Measurements from ENCODE around the gene LIPF. TPM values are rescaled to one million over a fixed set of nuclear protein-coding genes. Genes with fewer than 3 reads are reported as not detected.

The LIPF gene
- polyA plus RNA-seq, 2 donors = 3.0 to 20.8 TPM

DNA sequence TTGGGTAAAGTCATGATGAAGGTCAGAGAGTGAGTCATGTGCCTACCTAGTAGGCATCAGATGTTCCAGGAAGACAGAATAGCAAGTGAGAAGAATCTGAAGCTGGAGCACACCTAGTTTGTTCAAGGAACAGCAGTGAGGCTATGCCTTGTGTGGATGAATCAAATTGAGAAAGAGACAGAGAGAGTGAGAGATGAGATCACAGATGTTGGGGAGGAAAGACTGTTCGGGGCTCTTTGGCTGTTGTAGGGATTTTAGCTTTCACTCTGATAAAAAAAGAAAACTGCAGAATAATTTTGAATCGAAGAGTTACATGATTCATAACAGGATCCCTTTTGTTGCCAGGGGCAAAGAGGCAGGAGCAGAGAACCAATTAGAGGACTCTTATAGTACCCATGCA is 6.3 kb downstream of the LIPF start:
- no peaks in the 10 kb centered on the region for H3K9me3 ChIP-seq (ENCODE audit: control insufficient read depth in 2 of 2, insufficient read depth in 1 of 2, low read depth in 1 of 2, low read length in 1 of 2)
- no peaks in the 10 kb centered on the region for H3K4me1 ChIP-seq (ENCODE audit: control insufficient read depth in 2 of 2, insufficient read depth in 2 of 2, low read length in 1 of 2)
- no peak overlapping the region for H3K4me3 ChIP-seq (ENCODE audit: low read depth in 1 of 2, low read length in 2 of 2)
- H3K27me3 ChIP-seq (ENCODE audit: control insufficient read depth in 1 of 2, insufficient read depth in 2 of 2, low read length in 2 of 2) = no peaks in the 10 kb centered on the region
- 48 to 61% methylated on average over 2 of the region's 2 CpGs for WGBS, 2 donors
- no peak overlapping the region for H3K27ac ChIP-seq (ENCODE audit: low read depth in 2 of 2, low read length in 1 of 2)
- H3K36me3 ChIP-seq (ENCODE audit: control insufficient read depth in 2 of 2, insufficient read depth in 2 of 2, low read length in 1 of 2) = no peaks in the 10 kb centered on the region

DNA sequence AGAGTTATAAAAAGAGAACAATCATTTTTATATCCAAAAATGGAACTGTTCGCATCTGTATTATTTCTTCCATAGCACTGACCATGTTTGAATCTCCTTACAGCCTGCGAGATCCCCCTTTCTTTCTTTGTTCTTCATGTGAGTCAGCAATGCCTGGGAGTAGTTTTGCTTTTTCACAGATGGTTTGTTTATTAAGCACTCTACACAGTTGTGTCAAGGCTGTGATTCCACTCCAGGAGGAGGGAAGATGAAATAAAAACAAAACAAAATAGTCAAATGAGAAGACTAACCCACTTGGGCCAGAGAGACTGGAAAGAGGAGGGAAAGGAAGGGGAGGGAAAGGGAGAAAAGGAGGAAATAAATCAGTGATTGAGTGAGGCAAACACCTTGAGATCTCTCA is 7.8 kb downstream of the LIPF start:
- no peaks in the 10 kb centered on the region for H3K27me3 ChIP-seq (ENCODE audit: control insufficient read depth in 1 of 2, insufficient read depth in 2 of 2, low read length in 2 of 2)
- H3K4me3 ChIP-seq (ENCODE audit: low read depth in 1 of 2, low read length in 2 of 2) = no peak overlapping the region
- H3K27ac ChIP-seq (ENCODE audit: low read depth in 2 of 2, low read length in 1 of 2) = no peak overlapping the region
- WGBS, 2 donors = 77 to 79% methylated on average over 2 of the region's 2 CpGs
- H3K9me3 ChIP-seq (ENCODE audit: control insufficient read depth in 2 of 2, insufficient read depth in 1 of 2, low read depth in 1 of 2, low read length in 1 of 2) = no peaks in the 10 kb centered on the region
- H3K36me3 ChIP-seq (ENCODE audit: control insufficient read depth in 2 of 2, insufficient read depth in 2 of 2, low read length in 1 of 2) = no peaks in the 10 kb centered on the region
- no peaks in the 10 kb centered on the region for H3K4me1 ChIP-seq (ENCODE audit: control insufficient read depth in 2 of 2, insufficient read depth in 2 of 2, low read length in 1 of 2)

GRCh38 chr10:88676283-88677060 is 12.2 kb downstream of the LIPF start:
- Histone ChIP-seq H3K4me3 (ENCODE audit: low read depth in 1 of 2, low read length in 2 of 2) (no peak overlapping the region), H3K4me1 (ENCODE audit: control insufficient read depth in 2 of 2, insufficient read depth in 2 of 2, low read length in 1 of 2) (no peaks in the 10 kb centered on the region), H3K36me3 (ENCODE audit: control insufficient read depth in 2 of 2, insufficient read depth in 2 of 2, low read length in 1 of 2) (no peaks in the 10 kb centered on the region), H3K9me3 (ENCODE audit: control insufficient read depth in 2 of 2, insufficient read depth in 1 of 2, low read depth in 1 of 2, low read length in 1 of 2) (no peaks in the 10 kb centered on the region), H3K27me3 (ENCODE audit: control insufficient read depth in 1 of 2, insufficient read depth in 2 of 2, low read length in 2 of 2) (no peaks in the 10 kb centered on the region), H3K27ac (ENCODE audit: low read depth in 2 of 2, low read length in 1 of 2) (no peak overlapping the region)
- 65 to 82% methylated on average over 4 of the region's 4 CpGs for WGBS, 2 donors

GRCh38 chr10:88680958-88681357 is 16.7 kb downstream of the LIPF start:
- Histone ChIP-seq H3K27me3 (ENCODE audit: control insufficient read depth in 1 of 2, insufficient read depth in 2 of 2, low read length in 2 of 2) (no peaks in the 10 kb centered on the region), H3K9me3 (ENCODE audit: control insufficient read depth in 2 of 2, insufficient read depth in 1 of 2, low read depth in 1 of 2, low read length in 1 of 2) (no peaks in the 10 kb centered on the region), H3K4me1 (ENCODE audit: control insufficient read depth in 2 of 2, insufficient read depth in 2 of 2, low read length in 1 of 2) (no peaks in the 10 kb centered on the region), H3K4me3 (ENCODE audit: low read depth in 1 of 2, low read length in 2 of 2) (no peak overlapping the region), H3K27ac (ENCODE audit: low read depth in 2 of 2, low read length in 1 of 2) (no peak overlapping the region), H3K36me3 (ENCODE audit: control insufficient read depth in 2 of 2, insufficient read depth in 2 of 2, low read length in 1 of 2) (no peaks in the 10 kb centered on the region)
- 87 to 90% methylated on average over 4 of the region's 4 CpGs for WGBS, 2 donors

GRCh38 chr10:88682491-88682890 is 18.2 kb downstream of the LIPF start:
- 87 to 88% methylated on average over 4 of the region's 4 CpGs for WGBS, 2 donors
- Histone ChIP-seq H3K36me3 (ENCODE audit: control insufficient read depth in 2 of 2, insufficient read depth in 2 of 2, low read length in 1 of 2) (no peaks in the 10 kb centered on the region), H3K27ac (ENCODE audit: low read depth in 2 of 2, low read length in 1 of 2) (no peak overlapping the region), H3K4me1 (ENCODE audit: control insufficient read depth in 2 of 2, insufficient read depth in 2 of 2, low read length in 1 of 2) (no peaks in the 10 kb centered on the region), H3K9me3 (ENCODE audit: control insufficient read depth in 2 of 2, insufficient read depth in 1 of 2, low read depth in 1 of 2, low read length in 1 of 2) (no peaks in the 10 kb centered on the region), H3K4me3 (ENCODE audit: low read depth in 1 of 2, low read length in 2 of 2) (no peak overlapping the region), H3K27me3 (ENCODE audit: control insufficient read depth in 1 of 2, insufficient read depth in 2 of 2, low read length in 2 of 2) (no peaks in the 10 kb centered on the region)

- no peaks in the 10 kb centered on the region for H3K4me1 ChIP-seq (ENCODE audit: control insufficient read depth in 2 of 2, insufficient read depth in 2 of 2, low read length in 1 of 2)
- H3K9me3 ChIP-seq (ENCODE audit: control insufficient read depth in 2 of 2, insufficient read depth in 1 of 2, low read depth in 1 of 2, low read length in 1 of 2) = no peaks in the 10 kb centered on the region
- H3K27ac ChIP-seq (ENCODE audit: low read depth in 2 of 2, low read length in 1 of 2) = no peak overlapping the region
- H3K4me3 ChIP-seq (ENCODE audit: low read depth in 1 of 2, low read length in 2 of 2) = no peak overlapping the region
- no peaks in the 10 kb centered on the region for H3K36me3 ChIP-seq (ENCODE audit: control insufficient read depth in 2 of 2, insufficient read depth in 2 of 2, low read length in 1 of 2)
- H3K27me3 ChIP-seq (ENCODE audit: control insufficient read depth in 1 of 2, insufficient read depth in 2 of 2, low read length in 2 of 2) = no peaks in the 10 kb centered on the region
These were observed 23.7 kb downstream of the LIPF start for GRCh38 chr10:88687853-88688467.

- Histone ChIP-seq H3K4me3 (ENCODE audit: low read depth in 1 of 2, low read length in 2 of 2) (no peak overlapping the region), H3K27ac (ENCODE audit: low read depth in 2 of 2, low read length in 1 of 2) (no peak overlapping the region), H3K36me3 (ENCODE audit: control insufficient read depth in 2 of 2, insufficient read depth in 2 of 2, low read length in 1 of 2) (no peaks in the 10 kb centered on the region), H3K4me1 (ENCODE audit: control insufficient read depth in 2 of 2, insufficient read depth in 2 of 2, low read length in 1 of 2) (no peaks in the 10 kb centered on the region), H3K27me3 (ENCODE audit: control insufficient read depth in 1 of 2, insufficient read depth in 2 of 2, low read length in 2 of 2) (no peaks in the 10 kb centered on the region), H3K9me3 (ENCODE audit: control insufficient read depth in 2 of 2, insufficient read depth in 1 of 2, low read depth in 1 of 2, low read length in 1 of 2) (no peaks in the 10 kb centered on the region)
- WGBS, 2 donors = 84 to 90% methylated on average over 6 of the region's 6 CpGs
These were observed 25.1 kb downstream of the LIPF start for GRCh38 chr10:88689366-88689765.

- Histone ChIP-seq H3K4me1 (ENCODE audit: control insufficient read depth in 2 of 2, insufficient read depth in 2 of 2, low read length in 1 of 2) (no peaks in the 10 kb centered on the region), H3K4me3 (ENCODE audit: low read depth in 1 of 2, low read length in 2 of 2) (no peak overlapping the region), H3K27ac (ENCODE audit: low read depth in 2 of 2, low read length in 1 of 2) (no peak overlapping the region), H3K27me3 (ENCODE audit: control insufficient read depth in 1 of 2, insufficient read depth in 2 of 2, low read length in 2 of 2) (no peaks in the 10 kb centered on the region), H3K9me3 (ENCODE audit: control insufficient read depth in 2 of 2, insufficient read depth in 1 of 2, low read depth in 1 of 2, low read length in 1 of 2) (no peaks in the 10 kb centered on the region), H3K36me3 (ENCODE audit: control insufficient read depth in 2 of 2, insufficient read depth in 2 of 2, low read length in 1 of 2) (no peaks in the 10 kb centered on the region)
- 42 to 51% methylated on average over 4 of the region's 4 CpGs for WGBS, 2 donors
These were observed 29.3 kb downstream of the LIPF start for GRCh38 chr10:88693392-88694020.

DNA sequence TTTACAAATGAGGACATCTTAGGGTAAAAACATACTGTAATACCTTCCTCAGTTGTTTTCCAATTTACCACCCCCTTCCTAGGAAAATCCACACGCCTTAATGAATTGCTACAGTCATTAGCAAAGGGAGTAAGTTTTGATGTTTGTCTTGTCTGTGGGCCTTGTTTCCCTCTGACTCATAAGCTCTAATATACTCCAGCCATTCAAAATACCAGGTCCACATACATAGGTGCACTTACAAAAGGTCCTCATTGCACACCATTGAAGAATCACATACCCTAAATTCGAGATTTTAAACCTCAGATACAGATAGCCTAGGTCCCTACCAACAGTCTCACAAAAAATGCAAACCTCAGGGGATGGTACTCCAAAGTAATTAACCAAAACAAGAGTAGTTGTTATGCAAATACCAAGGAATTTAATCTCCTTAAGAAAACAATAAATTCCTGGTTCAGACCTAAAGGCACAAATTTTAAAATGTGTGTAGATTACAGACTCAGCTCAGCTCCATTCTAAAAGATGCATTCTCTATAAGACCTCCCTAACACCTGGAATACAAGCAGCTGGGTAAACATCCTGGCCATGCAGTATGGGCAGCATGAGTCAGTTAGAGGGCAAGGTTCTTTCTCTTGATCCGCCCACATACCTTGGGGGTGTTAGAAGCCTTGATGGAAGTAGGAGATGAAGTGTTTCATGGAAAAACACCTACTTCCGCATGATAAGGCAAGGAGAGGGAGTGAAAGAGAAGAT is 38.8 kb downstream of the LIPF start:
- no peaks in the 10 kb centered on the region for H3K9me3 ChIP-seq (ENCODE audit: control insufficient read depth in 2 of 2, insufficient read depth in 1 of 2, low read depth in 1 of 2, low read length in 1 of 2)
- 55 to 66% methylated on average over 4 of the region's 4 CpGs for WGBS, 2 donors
- H3K4me1 ChIP-seq (ENCODE audit: control insufficient read depth in 2 of 2, insufficient read depth in 2 of 2, low read length in 1 of 2) = no peaks in the 10 kb centered on the region
- H3K27me3 ChIP-seq (ENCODE audit: control insufficient read depth in 1 of 2, insufficient read depth in 2 of 2, low read length in 2 of 2) = peaks cover 0 to 2% of the 10 kb centered on the region in 2 donors
- H3K36me3 ChIP-seq (ENCODE audit: control insufficient read depth in 2 of 2, insufficient read depth in 2 of 2, low read length in 1 of 2) = no peaks in the 10 kb centered on the region
- H3K4me3 ChIP-seq (ENCODE audit: low read depth in 1 of 2, low read length in 2 of 2) = no peak overlapping the region
- no peak overlapping the region for H3K27ac ChIP-seq (ENCODE audit: low read depth in 2 of 2, low read length in 1 of 2)
